HCT116 (cell line): ENCODE data around the gene EFHD1. TPM values are rescaled to one million over a fixed set of nuclear protein-coding genes. Genes with fewer than 3 reads are reported as not detected.
"Not testable (repeated sequence)": the region's sequence is repeated elsewhere in the genome, so short reads cannot be mapped to it uniquely, and the experiment has no call there.

Experiments used
- ATAC-seq: fragments of 200-7000 bp; cut with Tn5 transposase; 2 replicates; pipeline ENCODE4 v1.9.1; 2020; ENCODE audit warnings: mild to moderate bottlenecking, moderate library complexity
- BruUV-seq: library from RNA; stranded (reverse); fragments of 400-500 nt; replicated peaks from 2 replicates; lab custom pipeline; 2021; lab: Mats Ljungman, UMichigan
- CTCF ChIA-PET: fragments of 300-600 bp; sonication (Branson Sonifier 250); formaldehyde crosslinking; loops from one replicate; lab custom pipeline; 2021; ENCODE audit warnings: antibody characterized with exemption; lab: Charles Lee
- POLR2A ChIA-PET: fragments of 300-600, 350-600 bp; sonication (Branson Sonifier 250); formaldehyde crosslinking; loops from one replicate; lab custom pipeline; 2021; ENCODE audit warnings: antibody characterized with exemption; lab: Charles Lee
- RAD21 ChIA-PET, 2 experiments: fragments of 300-600 bp; sonication (Branson Sonifier 250); formaldehyde crosslinking; loops; one replicate each; lab custom pipeline; 2023; ENCODE audit warnings: low total read pairs in 2 of 2; ENCODE audit not compliant: uncharacterized antibody in 2 of 2, unreplicated experiment in 2 of 2, low non-redundant PET in 1 of 2; lab: Charles Lee
- DNase-seq: peaks from one replicate; pipeline ENCODE4 v3.0.0-alpha.2; 2010; ENCODE audit warnings: low read depth, low spot score
- H2AFZ ChIP-seq: fragments of 200-600 bp; shearing (Covaris generic), sonication (generic); 2 replicates; pipeline ENCODE4 v1.6.1; 2017; ENCODE audit warnings: low read depth, mixed run types, mixed read lengths, antibody characterized with exemption, low read length; ENCODE audit not compliant: poor library complexity, severe bottlenecking
- H3K27ac ChIP-seq: 2 replicates; pipeline ENCODE4 v1.5.1; 2012; ENCODE audit warnings: low read depth, low read length
- H3K27me3 ChIP-seq: fragments of 200-600 bp; sonication (generic); 2 replicates; pipeline ENCODE4 v1.6.1; 2016; ENCODE audit warnings: mixed run types, low read length, mixed read lengths; ENCODE audit not compliant: insufficient read depth
- H3K36me3 ChIP-seq, 2 experiments: fragments of 200-500 bp in 1 of 2; fragments of 200-600 bp in 1 of 2; sonication (Bioruptor generic) in 1 of 2; sonication (generic) in 1 of 2; 2 replicates each; pipeline versions ENCODE4 v1.5.1 to v1.6.1; 2014 to 2016; ENCODE audit warnings: low read length in 2 of 2, inconsistent platforms in 1 of 2, mixed read lengths in 1 of 2, mixed run types in 1 of 2; ENCODE audit not compliant: insufficient read depth in 2 of 2, control insufficient read depth in 1 of 2
- H3K4me1 ChIP-seq, 2 experiments: fragments of 200-600 bp in 1 of 2; sonication (generic) in 1 of 2; 2 replicates each; pipeline versions ENCODE4 v1.5.1 to v1.6.1; 2012 to 2017; ENCODE audit warnings: low read length in 2 of 2, inconsistent platforms in 1 of 2, mild to moderate bottlenecking in 1 of 2, mixed read lengths in 1 of 2, mixed run types in 1 of 2, moderate library complexity in 1 of 2; ENCODE audit not compliant: insufficient read depth in 2 of 2, control insufficient read depth in 1 of 2
- H3K4me2 ChIP-seq: fragments of 200-600 bp; sonication (generic); 2 replicates; pipeline ENCODE4 v1.6.1; 2017; ENCODE audit warnings: mixed run types, low read length, mixed read lengths
- H3K4me3 ChIP-seq, 2 experiments: fragments of 200-600 bp in 1 of 2; sonication (generic) in 1 of 2; replicated peaks in 1 of 2; 2 replicates each; pipeline ENCODE4 v1.5.1; 2011 to 2016; ENCODE audit warnings: low read length in 2 of 2, control low read depth in 1 of 2, low read depth in 1 of 2, mild to moderate bottlenecking in 1 of 2, mixed read lengths in 1 of 2, mixed run types in 1 of 2
- H3K79me2 ChIP-seq: fragments of 200-600 bp; sonication (generic); 2 replicates; pipeline ENCODE4 v1.6.1; 2017; ENCODE audit warnings: mild to moderate bottlenecking, mixed run types, low read length, moderate library complexity, mixed read lengths; ENCODE audit not compliant: insufficient read depth
- H3K9ac ChIP-seq: fragments of 200-600 bp; sonication (generic); 2 replicates; pipeline ENCODE4 v1.6.1; 2016; ENCODE audit warnings: low read length, mixed read lengths
- H3K9me2 ChIP-seq: fragments of 200-600 bp; sonication (generic), shearing (Covaris generic); 2 replicates; pipeline ENCODE4 v1.6.1; 2017; ENCODE audit warnings: mixed run types, mild to moderate bottlenecking, moderate library complexity; ENCODE audit not compliant: insufficient read depth
- H3K9me3 ChIP-seq, 2 experiments: fragments of 200-500 bp in 1 of 2; fragments of 200-600 bp in 1 of 2; sonication (Bioruptor generic) in 1 of 2; sonication (generic) in 1 of 2; 2 replicates each; pipeline ENCODE4 v1.6.1; 2014 to 2017; ENCODE audit warnings: low read length in 2 of 2, mixed read lengths in 2 of 2, inconsistent platforms in 1 of 2, low read depth in 1 of 2, mild to moderate bottlenecking in 1 of 2, mixed run types in 1 of 2, moderate library complexity in 1 of 2; ENCODE audit not compliant: control insufficient read depth in 1 of 2, insufficient read depth in 1 of 2
- H4K20me1 ChIP-seq: fragments of 200-600 bp; sonication (generic), shearing (Covaris generic); 2 replicates; pipeline ENCODE4 v1.6.1; 2017; ENCODE audit warnings: mixed run types, mild to moderate bottlenecking, moderate library complexity; ENCODE audit not compliant: insufficient read depth
- CTCF ChIP-seq, 3 experiments: fragments of 200-600 bp in 1 of 3; sonication (generic) in 1 of 3; IDR thresholded peaks in 2 of 3; conservative IDR thresholded peaks in 1 of 3; 2 replicates each; pipeline ENCODE4 v1.5.1; 2012 to 2017; ENCODE audit warnings: low read depth in 2 of 3, low read length in 2 of 3, antibody characterized with exemption in 1 of 3, borderline replicate concordance in 1 of 3, control low read depth in 1 of 3, mild to moderate bottlenecking in 1 of 3, mixed read lengths in 1 of 3, mixed run types in 1 of 3, moderate library complexity in 1 of 3; ENCODE audit not compliant: insufficient read depth in 1 of 3
- EGR1 ChIP-seq: IDR thresholded peaks from 2 replicates; pipeline ENCODE4 v1.6.1; 2012; ENCODE audit warnings: low read depth
- EZH2 ChIP-seq: fragments of 200-600 bp; sonication (generic); IDR thresholded peaks from 2 replicates; pipeline ENCODE4 v1.6.1; 2017; ENCODE audit warnings: antibody characterized with exemption, mixed run types
- POLR2A ChIP-seq: IDR thresholded peaks from 2 replicates; pipeline ENCODE4 v1.7.0; 2011; ENCODE audit warnings: borderline replicate concordance; ENCODE audit not compliant: insufficient read depth, insufficient read length; ENCODE audit errors: extremely low read depth
- SP1 ChIP-seq: IDR thresholded peaks from 2 replicates; pipeline ENCODE4 v1.6.1; 2012; ENCODE audit warnings: low read depth
- YY1 ChIP-seq: IDR thresholded peaks from 2 replicates; pipeline ENCODE4 v1.6.1; 2011; ENCODE audit warnings: low read length, low read depth, moderate library complexity, mild to moderate bottlenecking; ENCODE audit not compliant: insufficient replicate concordance; ENCODE audit errors: extremely low read depth
- ZFX ChIP-seq: fragments of 450-650 bp; IDR thresholded peaks from 2 replicates; pipeline ENCODE4 v1.6.1; 2017
- intact Hi-C: fragments of 100-400 bp; cut with micrococcal nuclease; formaldehyde crosslinking; loops from 2 replicates; pipeline ENCODE4 v1.10.0; 2022
- total RNA-seq: library from RNA; stranded (reverse); gene quantifications from one replicate; pipeline ENCODE4 v1.2.1, GENCODE V29; 2021; ENCODE audit not compliant: unreplicated experiment

Gene EFHD1
- total RNA-seq, 1 experiment from 2014 or later, result 0.52 TPM

DNA sequence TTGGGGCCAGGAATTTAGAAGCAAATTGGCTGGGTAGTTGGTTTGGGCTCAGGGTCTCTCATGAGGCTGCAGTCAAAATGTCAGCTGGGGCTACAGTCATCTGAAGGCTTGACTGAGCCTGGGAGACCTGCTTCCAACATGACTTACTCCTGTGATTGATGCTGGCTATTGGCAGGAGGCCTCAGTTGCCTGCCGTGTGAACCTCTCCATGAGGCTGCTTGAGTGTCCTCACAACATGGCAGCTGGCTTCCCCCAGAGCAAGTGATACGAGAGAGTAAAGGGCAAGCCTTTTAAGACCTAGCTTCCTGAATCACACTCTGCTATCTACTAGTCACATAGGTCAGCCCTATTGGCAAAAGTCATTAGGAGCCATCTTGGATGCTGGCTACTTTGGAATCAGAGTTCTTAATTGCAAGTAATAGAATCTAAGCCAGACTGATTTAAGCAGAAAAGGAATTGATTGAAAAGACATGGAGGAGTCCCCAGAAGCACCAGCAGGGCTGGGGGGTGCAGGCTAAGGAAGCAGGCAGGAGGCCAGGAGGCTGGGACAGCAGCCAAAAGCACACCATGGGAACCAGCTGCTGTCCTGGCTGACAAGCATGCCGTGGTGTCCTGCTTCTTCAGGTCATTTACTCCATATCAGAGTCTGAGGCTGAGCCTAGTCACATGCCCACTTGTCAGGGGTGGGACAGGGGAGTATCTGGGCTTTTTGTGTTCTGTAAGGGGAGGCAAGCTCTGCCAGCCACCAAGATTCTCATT is 55.9 kb downstream of the EFHD1 start (continued):
- no peak for TF ChIP-seq CTCF (IDR thresholded peaks at IDR 0.05 in 2 of 3, conservative IDR thresholded peaks at IDR 0.05 in 1 of 3; ENCODE audit: borderline replicate concordance in 1 of 3, insufficient read depth in 1 of 3, low read depth in 2 of 3, low read length in 2 of 3)
- TF ChIP-seq ZFX, result no peak
- no peak for TF ChIP-seq EZH2
- no peak for TF ChIP-seq EGR1
- TF ChIP-seq SP1, result no peak
- no peak for TF ChIP-seq POLR2A
- no peak for TF ChIP-seq YY1

DNA sequence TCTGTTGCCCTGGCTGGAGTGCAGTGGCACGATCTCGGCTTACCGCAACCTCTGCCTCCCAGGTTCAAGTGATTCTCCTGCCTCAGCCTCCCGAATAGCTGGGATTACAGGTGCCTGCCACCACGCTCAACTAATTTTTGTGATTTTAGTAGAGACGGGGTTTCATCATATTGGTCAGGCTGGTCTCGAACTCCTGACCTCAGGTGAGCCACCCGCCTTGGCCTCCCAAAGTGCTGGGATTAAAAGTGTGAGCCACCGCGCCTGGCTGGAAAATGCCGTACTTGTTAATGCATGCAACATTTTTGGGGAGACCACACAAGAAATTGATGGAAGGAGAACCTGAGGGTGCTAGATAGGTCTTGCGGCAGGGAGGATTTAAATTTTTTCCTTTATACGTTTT is 57.7 kb downstream of the EFHD1 start:
- H3K9me2 ChIP-seq, H3K27me3 ChIP-seq, RAD21 ChIA-PET, H3K4me1 ChIP-seq, H3K4me2 ChIP-seq, DNase-seq, H3K4me3 ChIP-seq, H3K9me3 ChIP-seq, POLR2A ChIA-PET, H3K79me2 ChIP-seq, H3K27ac ChIP-seq, BruUV-seq, H3K36me3 ChIP-seq, ATAC-seq, H2AFZ ChIP-seq, H3K9ac ChIP-seq, H4K20me1 ChIP-seq, intact Hi-C loops, CTCF ChIA-PET: not testable (repeated sequence)
